RWPE2 (cell line): ENCODE measurements around the gene ERCC2.
"Not testable (repeated sequence)": the region's sequence is repeated elsewhere in the genome, so short reads cannot be mapped to it uniquely, and the experiment has no call there.

Experiments used
- ATAC-seq: fragments of 200-7000 bp; cut with Tn5 transposase; 3 replicates; pipeline ENCODE4 v1.9.1; 2021; ENCODE audit warnings: low read depth
- DNase-seq: peaks from one replicate; pipeline ENCODE4 v3.0.0-alpha.2; 2020; ENCODE audit warnings: low spot score
- H3K27ac ChIP-seq: fragments of 450-650 bp; 2 replicates; pipeline ENCODE4 v1.5.1; 2017; ENCODE audit warnings: mild to moderate bottlenecking; ENCODE audit not compliant: poor library complexity, severe bottlenecking
- H3K27me3 ChIP-seq: fragments of 250-450 bp; sonication (Bioruptor Pico); 2 replicates; pipeline ENCODE4 v1.5.1; 2021; ENCODE audit warnings: mild to moderate bottlenecking, moderate library complexity; ENCODE audit not compliant: insufficient read depth, poor library complexity, severe bottlenecking
- H3K36me3 ChIP-seq: fragments of 250-450 bp; sonication (Bioruptor Pico); 2 replicates; pipeline ENCODE4 v1.5.1; 2020; ENCODE audit warnings: low read depth, mild to moderate bottlenecking, moderate library complexity
- H3K4me1 ChIP-seq: fragments of 250-450 bp; sonication (Bioruptor Pico); 2 replicates; pipeline ENCODE4 v1.5.1; 2021; ENCODE audit warnings: mild to moderate bottlenecking, moderate library complexity; ENCODE audit not compliant: insufficient read depth, poor library complexity, severe bottlenecking
- H3K4me3 ChIP-seq: fragments of 250-450 bp; sonication (Bioruptor Pico); 2 replicates; pipeline ENCODE4 v1.5.1; 2021; ENCODE audit warnings: mild to moderate bottlenecking, moderate library complexity; ENCODE audit not compliant: severe bottlenecking
- H3K9me3 ChIP-seq: fragments of 250-450 bp; sonication (Bioruptor Pico); 2 replicates; pipeline ENCODE4 v1.5.1; 2021; ENCODE audit warnings: mild to moderate bottlenecking, moderate library complexity; ENCODE audit not compliant: severe bottlenecking
- TF ChIP-seq, protein P1 (sequence below): fragments of 450-650 bp; IDR thresholded peaks from one replicate; pipeline ENCODE4 v1.5.1; 2017; ENCODE audit warnings: mild to moderate bottlenecking, moderate library complexity; ENCODE audit not compliant: poor library complexity, severe bottlenecking

Gene ERCC2

DNA sequence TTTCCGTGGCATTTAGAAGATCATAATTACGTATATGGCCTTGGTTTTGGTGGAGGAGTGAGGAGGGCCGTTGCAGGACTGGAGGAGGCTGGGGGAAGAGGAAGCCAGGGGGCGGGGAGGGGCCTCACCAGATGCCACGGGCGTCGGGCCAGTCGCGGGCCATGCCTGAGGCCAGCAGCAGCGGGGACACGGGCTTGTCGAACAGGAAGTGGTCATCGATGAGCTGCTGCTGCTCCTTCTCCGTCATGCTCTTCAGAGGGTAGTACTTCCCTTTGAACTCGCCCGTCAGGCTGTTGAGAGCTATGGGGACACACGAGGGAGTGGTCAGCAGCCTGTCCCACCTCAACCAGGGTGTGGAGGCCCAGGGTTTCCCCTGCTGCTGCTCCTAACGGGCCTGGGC is 58.8 kb downstream of the ERCC2 start:
- Histone ChIP-seq H3K27me3 (no peaks in the 10 kb centered on the region), H3K36me3 (no peaks in the 10 kb centered on the region), H3K9me3 (no peaks in the 10 kb centered on the region), H3K27ac (no peak overlapping the region), H3K4me1 (no peaks in the 10 kb centered on the region), H3K4me3 (no peak overlapping the region)
- ATAC-seq (no peak), DNase-seq (no peak)
- TF ChIP-seq, protein P1, sequence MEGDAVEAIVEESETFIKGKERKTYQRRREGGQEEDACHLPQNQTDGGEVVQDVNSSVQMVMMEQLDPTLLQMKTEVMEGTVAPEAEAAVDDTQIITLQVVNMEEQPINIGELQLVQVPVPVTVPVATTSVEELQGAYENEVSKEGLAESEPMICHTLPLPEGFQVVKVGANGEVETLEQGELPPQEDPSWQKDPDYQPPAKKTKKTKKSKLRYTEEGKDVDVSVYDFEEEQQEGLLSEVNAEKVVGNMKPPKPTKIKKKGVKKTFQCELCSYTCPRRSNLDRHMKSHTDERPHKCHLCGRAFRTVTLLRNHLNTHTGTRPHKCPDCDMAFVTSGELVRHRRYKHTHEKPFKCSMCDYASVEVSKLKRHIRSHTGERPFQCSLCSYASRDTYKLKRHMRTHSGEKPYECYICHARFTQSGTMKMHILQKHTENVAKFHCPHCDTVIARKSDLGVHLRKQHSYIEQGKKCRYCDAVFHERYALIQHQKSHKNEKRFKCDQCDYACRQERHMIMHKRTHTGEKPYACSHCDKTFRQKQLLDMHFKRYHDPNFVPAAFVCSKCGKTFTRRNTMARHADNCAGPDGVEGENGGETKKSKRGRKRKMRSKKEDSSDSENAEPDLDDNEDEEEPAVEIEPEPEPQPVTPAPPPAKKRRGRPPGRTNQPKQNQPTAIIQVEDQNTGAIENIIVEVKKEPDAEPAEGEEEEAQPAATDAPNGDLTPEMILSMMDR: no peak

DNA sequence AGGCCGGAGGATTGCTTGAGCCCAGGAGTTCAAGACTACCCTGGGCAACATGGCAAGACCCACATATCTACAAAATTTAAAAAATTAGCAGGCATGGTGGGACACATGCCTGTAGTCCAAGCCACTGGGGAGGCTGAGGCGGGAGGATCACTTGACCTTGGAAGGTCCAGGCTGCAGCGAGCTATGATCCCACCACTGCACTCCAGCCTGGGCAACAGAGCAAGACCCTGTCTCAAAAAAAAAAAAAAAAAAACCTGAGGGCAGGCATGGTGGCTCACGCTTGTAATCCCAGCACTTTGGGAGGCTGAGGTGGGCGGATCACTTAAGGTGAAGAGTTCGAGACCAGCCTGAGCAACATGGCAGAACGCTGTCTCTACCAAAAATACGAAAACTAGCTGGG is 61.1 kb downstream of the ERCC2 start:
- not testable (repeated sequence) for H3K4me1 ChIP-seq, H3K27ac ChIP-seq, H3K4me3 ChIP-seq, ATAC-seq, H3K36me3 ChIP-seq, H3K9me3 ChIP-seq, DNase-seq, H3K27me3 ChIP-seq

DNA sequence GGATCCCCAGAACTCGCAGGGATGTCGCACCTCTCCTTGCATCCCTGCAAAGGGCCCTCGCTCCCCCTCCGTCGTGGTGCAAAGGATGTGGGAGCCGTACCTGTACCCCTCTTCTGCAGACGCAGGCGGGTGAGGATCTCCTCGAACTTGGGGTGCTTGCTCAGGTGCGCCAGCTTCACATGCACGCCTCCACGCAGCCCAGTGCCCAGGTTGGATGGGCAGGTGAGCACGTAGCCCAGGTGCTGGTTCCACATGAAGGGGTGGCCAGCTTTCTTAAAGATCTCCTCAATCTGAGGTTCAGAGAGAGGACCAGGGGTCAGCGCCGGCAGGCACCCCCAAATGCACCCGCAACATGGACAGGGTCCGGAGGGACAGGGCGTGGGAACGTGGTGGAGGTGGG is 63.0 kb downstream of the ERCC2 start:
- Histone ChIP-seq H3K27ac (no peak overlapping the region), H3K4me1 (peaks cover 4% of the 10 kb centered on the region), H3K9me3 (no peaks in the 10 kb centered on the region), H3K36me3 (no peaks in the 10 kb centered on the region), H3K27me3 (no peaks in the 10 kb centered on the region), H3K4me3 (no peak overlapping the region)
- DNase-seq (no peak), ATAC-seq (no peak)
- TF ChIP-seq, protein P1: no peak

- H3K27me3 ChIP-seq: no peaks in the 10 kb centered on the region
- ATAC-seq: no peak
Observed at GRCh38 chr19:45306518-45307027, 63.8 kb downstream of the ERCC2 start.

GRCh38 chr19:45306040-45306439 is 64.3 kb downstream of the ERCC2 start:
- Histone ChIP-seq H3K27ac (no peak overlapping the region), H3K27me3 (no peaks in the 10 kb centered on the region), H3K9me3 (no peaks in the 10 kb centered on the region), H3K36me3 (no peaks in the 10 kb centered on the region), H3K4me3 (no peak overlapping the region), H3K4me1 (peaks cover 4% of the 10 kb centered on the region)
- TF ChIP-seq, protein P1: no peak
- peak; percentile 24; the same call in 2 of the 3 replicates for ATAC-seq
- no peak for DNase-seq

More at GRCh38 chr19:45306518-45307027, 63.8 kb downstream of the ERCC2 start:
- DNase-seq: no peak
- Histone ChIP-seq H3K36me3 (no peaks in the 10 kb centered on the region), H3K27ac (no peak overlapping the region), H3K9me3 (no peaks in the 10 kb centered on the region), H3K4me3 (no peak overlapping the region), H3K4me1 (peaks cover 4% of the 10 kb centered on the region)
- TF ChIP-seq, protein P1: no peak
